T-cell (primary cell): ENCODE measurements around the gene TMEM222. TPM values are rescaled to one million over a fixed set of nuclear protein-coding genes. Genes with fewer than 3 reads are reported as not detected.

Experiments
- ATAC-seq, 4 experiments: fragments of 200-7000 bp in 3 of 4; fragments of 150-1000 bp in 1 of 4; cut with Tn5 transposase; replicated peaks in 1 of 4; 1 replicate in 3 of 4; 2 replicates in 1 of 4; pipeline ENCODE4 v1.10.0; 2021; ENCODE audit warnings: moderate library complexity in 3 of 4, mild to moderate bottlenecking in 2 of 4, moderate number of reproducible peaks in 1 of 4
- CTCF ChIA-PET, 2 donors: fragments of 300-600 bp; sonication (Branson Sonifier 250); formaldehyde crosslinking; loops; one replicate each; lab custom pipeline; 2022; ENCODE audit warnings: antibody characterized with exemption in 2 of 2; lab: Charles Lee
- POLR2A ChIA-PET, 2 donors: fragments of 300-600 bp; sonication (Branson Sonifier 250); formaldehyde crosslinking; loops; one replicate each; lab custom pipeline; 2022; ENCODE audit warnings: antibody characterized with exemption in 2 of 2; lab: Charles Lee
- DNase-seq, 35 experiments: peaks; one replicate each; pipeline versions ENCODE4 v3.0.0 to v3.0.0-alpha.2; 2013 to 2023
- H3K27ac ChIP-seq: one replicate; pipeline ENCODE4 v1.5.1; 2013; ENCODE audit warnings: low read length
- H3K27me3 ChIP-seq, 2 experiments: replicated peaks in 1 of 2; 1 replicate in 1 of 2; 2 replicates in 1 of 2; pipeline versions ENCODE4 v1.6.1 to v1.7.0; 2013; ENCODE audit warnings: low read length in 1 of 2, mixed read lengths in 1 of 2; ENCODE audit not compliant: control insufficient read depth in 2 of 2, insufficient read depth in 2 of 2; ENCODE audit errors: extremely low read depth in 1 of 2
- H3K36me3 ChIP-seq, 2 donors: 1 replicate in 1 of 2; 2 replicates in 1 of 2; pipeline versions ENCODE4 v1.6.1 to v1.7.0; 2013; ENCODE audit warnings: low read length in 1 of 2; ENCODE audit not compliant: control insufficient read depth in 2 of 2, insufficient read depth in 1 of 2; ENCODE audit errors: extremely low read depth in 1 of 2
- H3K4me1 ChIP-seq, 2 experiments: 1 replicate in 1 of 2; 2 replicates in 1 of 2; pipeline versions ENCODE4 v1.6.1 to v1.7.0; 2013; ENCODE audit warnings: low read length in 2 of 2, mixed read lengths in 1 of 2; ENCODE audit not compliant: insufficient read depth in 2 of 2, control insufficient read depth in 1 of 2; ENCODE audit errors: extremely low read depth in 1 of 2
- H3K4me3 ChIP-seq, 2 donors: 1 replicate in 1 of 2; 2 replicates in 1 of 2; pipeline versions ENCODE4 v1.5.1 to v1.7.0; 2013; ENCODE audit warnings: mild to moderate bottlenecking in 2 of 2, low read length in 1 of 2, moderate library complexity in 1 of 2; ENCODE audit not compliant: control insufficient read depth in 1 of 2; ENCODE audit errors: extremely low read depth in 1 of 2
- H3K9me3 ChIP-seq: 2 replicates; pipeline ENCODE4 v1.7.0; 2013
- H3K27ac Mint-ChIP-seq, 2 donors: one replicate each; pipeline ENCODE4 v1.8.0; 2020 to 2021; ENCODE audit warnings: mild to moderate bottlenecking in 2 of 2, mixed read lengths in 2 of 2
- H3K27me3 Mint-ChIP-seq, 2 donors: one replicate each; pipeline ENCODE4 v1.8.0; 2021 to 2022; ENCODE audit warnings: mixed read lengths in 2 of 2
- H3K36me3 Mint-ChIP-seq: one replicate; pipeline ENCODE4 v1.8.0; 2021; ENCODE audit warnings: mixed read lengths
- H3K4me1 Mint-ChIP-seq, 3 donors: one replicate each; pipeline ENCODE4 v1.8.0; 2020 to 2022; ENCODE audit warnings: mixed read lengths in 3 of 3, mild to moderate bottlenecking in 1 of 3
- H3K4me3 Mint-ChIP-seq, 3 donors: one replicate each; pipeline ENCODE4 v1.8.0; 2020 to 2022; ENCODE audit warnings: mild to moderate bottlenecking in 3 of 3, mixed read lengths in 3 of 3, moderate library complexity in 3 of 3
- H3K9me3 Mint-ChIP-seq, 3 donors: one replicate each; pipeline ENCODE4 v1.8.0; 2020 to 2022; ENCODE audit warnings: mixed read lengths in 3 of 3
- WGBS: methylation state at CpG from one replicate; pipeline ENCODE4 v1.1.5; 2013; ENCODE audit warnings: missing lambda C conversion rate; ENCODE audit not compliant: insufficient coverage; 5-methylcytosine and 5-hydroxymethylcytosine counted together
- total RNA-seq, 35 experiments: library from RNA in 6 of 35; stranded (reverse) in 6 of 35; fragments of 120-200 nt in 1 of 35; gene quantifications; one replicate each; pipeline versions ENCODE4 v1.2.1 to v1.2.4 and lab custom pipeline; 2013 to 2026

Gene TMEM222, protein sequence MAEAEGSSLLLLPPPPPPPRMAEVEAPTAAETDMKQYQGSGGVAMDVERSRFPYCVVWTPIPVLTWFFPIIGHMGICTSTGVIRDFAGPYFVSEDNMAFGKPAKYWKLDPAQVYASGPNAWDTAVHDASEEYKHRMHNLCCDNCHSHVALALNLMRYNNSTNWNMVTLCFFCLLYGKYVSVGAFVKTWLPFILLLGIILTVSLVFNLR
- total RNA-seq (10 to 100 TPM; 25.2 to 48.8 (median 43.7) TPM), total RNA-seq (lab: John Stamatoyannopoulos, UW) (25.6 to 60.9 (median 46.5) reads per million in 29 experiments)
- total RNA-seq (2013) = 26.0 TPM

DNA sequence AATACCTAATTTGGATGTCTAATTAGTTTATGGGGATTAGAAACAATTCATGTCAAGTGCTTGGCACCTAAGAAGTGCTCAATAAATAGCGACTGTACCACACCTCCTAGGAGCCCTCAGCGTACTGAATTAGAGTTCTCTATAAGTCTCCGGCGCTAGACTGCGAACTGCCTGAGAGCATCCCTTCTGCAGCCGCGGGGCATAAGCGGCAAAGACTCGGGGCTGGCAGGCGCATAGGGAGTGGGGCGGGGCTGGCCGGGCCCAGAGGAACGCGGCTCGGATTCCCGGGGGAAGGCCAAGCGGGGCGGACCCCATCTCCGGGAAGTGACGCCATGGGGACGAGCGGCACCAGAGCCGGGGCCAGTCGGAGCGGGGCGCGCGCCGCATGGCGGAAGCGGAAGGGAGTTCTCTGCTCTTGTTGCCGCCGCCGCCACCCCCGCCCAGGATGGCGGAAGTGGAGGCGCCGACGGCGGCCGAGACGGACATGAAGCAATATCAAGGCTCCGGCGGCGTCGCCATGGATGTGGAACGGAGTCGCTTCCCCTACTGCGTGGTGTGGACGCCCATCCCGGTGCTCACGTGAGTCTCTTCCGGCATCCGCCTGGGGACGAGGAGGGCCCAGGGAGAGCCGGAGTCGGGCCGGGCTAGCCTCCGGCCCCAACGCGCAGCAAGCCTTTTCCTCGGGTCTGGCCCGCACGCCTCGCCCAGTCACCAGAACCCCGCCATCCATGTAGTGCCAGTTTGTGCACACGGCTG lies at the start of gene TMEM222:
Gene TMEM222, plus strand, starts transcription at position 351 of the 756 bp plus-strand sequence. Its CDS starts 35 bp downstream, at position 386.
- Histone ChIP-seq H3K36me3 (peaks cover 3 to 25% of the 10 kb centered on the region in 2 donors), H3K27me3 (peaks cover 0 to 5% of the 10 kb centered on the region in 2 experiments), H3K4me3 (peak within 1 kb of the TSS; percentile 87 to 96), H3K9me3 (no peaks in the 10 kb centered on the region), H3K4me1 (peaks cover 9 to 41% of the 10 kb centered on the region in 2 experiments), H3K27ac (peak within 1 kb of the TSS; percentile 76)
- Mint-ChIP-seq H3K27me3 (peaks cover 3 to 12% of the 10 kb centered on the region in 2 donors), H3K36me3 (peaks cover 22% of the 10 kb centered on the region), H3K4me3 (peak within 1 kb of the TSS; percentile 91 to 95 (median 92)), H3K27ac (peak within 1 kb of the TSS; percentile 93 to 95), H3K4me1 (peaks cover 53 to 56% (median 53%) of the 10 kb centered on the region in 3 donors), H3K9me3 (no peaks in the 10 kb centered on the region)
- ATAC-seq (peak; percentile 97), DNase-seq (peak; percentile 93 to 98 (median 97))
- ChIA-PET POLR2A (no interaction called here), CTCF (interaction anchor here in 1 of 2 donors (1.5 kb wide), 1 partner anchor 11 kb away, joined by 5 read pairs; no protein-coding TSS in a partner anchor)
- 0% methylated on average over 64 of the region's 67 CpGs for WGBS

DNA sequence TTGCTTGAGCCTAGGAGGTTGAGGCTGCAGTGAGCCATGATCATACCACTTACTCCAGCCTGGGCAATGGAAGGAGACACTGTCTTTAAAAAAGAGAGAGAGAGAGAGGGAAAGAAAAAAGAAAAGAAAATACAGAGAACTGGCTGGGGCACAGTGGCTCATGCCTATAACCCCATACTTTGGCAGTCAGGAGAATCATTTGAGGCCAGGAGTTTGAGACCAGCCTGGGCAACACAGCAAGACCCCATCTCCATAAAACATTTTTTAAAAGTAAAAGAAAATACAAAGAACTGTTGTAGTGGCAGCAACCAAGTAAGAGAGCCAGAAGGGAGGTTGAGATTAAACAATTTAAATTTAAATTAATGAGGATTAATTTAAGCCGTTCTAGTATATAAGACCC lies 47.8 kb upstream of the TMEM222 start:
- Mint-ChIP-seq H3K4me3 (no peak overlapping the region), H3K27me3 (no peaks in the 10 kb centered on the region), H3K9me3 (peaks cover 0 to 3% (median 2%) of the 10 kb centered on the region in 3 donors), H3K27ac (no peak overlapping the region), H3K4me1 (peaks cover 2 to 6% (median 5%) of the 10 kb centered on the region in 3 donors), H3K36me3 (peaks cover 47% of the 10 kb centered on the region)
- POLR2A ChIA-PET = no interaction called here
- Histone ChIP-seq H3K27me3 (no peaks in the 10 kb centered on the region), H3K27ac (no peak overlapping the region), H3K9me3 (peaks cover 2% of the 10 kb centered on the region), H3K4me1 (no peaks in the 10 kb centered on the region), H3K36me3 (peaks cover 7 to 14% of the 10 kb centered on the region in 2 donors), H3K4me3 (no peak overlapping the region)
- ATAC-seq (no peak), DNase-seq (no peak)
- CTCF ChIA-PET = no interaction called here
- WGBS = no CpG with 5 or more reads among the region's 1 CpG

DNA sequence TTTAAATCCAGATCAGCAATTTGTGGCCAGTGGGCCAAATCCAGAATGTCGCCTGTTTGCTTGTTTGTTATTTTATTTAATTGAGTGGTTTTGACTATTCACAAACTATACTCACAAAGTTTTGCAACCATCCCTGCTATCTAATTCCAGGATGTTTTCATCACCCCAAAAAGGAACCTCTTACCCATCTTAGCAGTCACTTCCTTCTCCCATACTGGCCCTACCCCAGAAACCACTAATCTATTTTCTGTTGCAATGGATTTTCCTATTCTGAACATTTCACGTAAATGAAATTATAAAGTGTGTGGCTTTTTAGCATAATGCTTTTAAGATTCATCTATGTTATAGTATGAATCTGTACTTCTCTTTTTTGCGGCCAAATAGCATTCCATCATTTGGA lies 46.3 kb upstream of the TMEM222 start:
- Mint-ChIP-seq H3K36me3 (peaks cover 44% of the 10 kb centered on the region), H3K27ac (no peak overlapping the region), H3K4me3 (no peak overlapping the region), H3K9me3 (peaks cover 0 to 3% (median 2%) of the 10 kb centered on the region in 3 donors), H3K27me3 (no peaks in the 10 kb centered on the region), H3K4me1 (peaks cover 2 to 10% (median 6%) of the 10 kb centered on the region in 3 donors)
- no peaks in the 10 kb centered on the region for H3K4me1 ChIP-seq
- no peak overlapping the region for H3K4me3 ChIP-seq
- no peak overlapping the region for H3K27ac ChIP-seq
- CTCF ChIA-PET = no interaction called here
- POLR2A ChIA-PET = no interaction called here
- no CpG with 5 or more reads among the region's 3 CpGs for WGBS
- DNase-seq (no peak), ATAC-seq (no peak)
- peaks cover 0 to 14% of the 10 kb centered on the region in 2 donors for H3K36me3 ChIP-seq
- H3K27me3 ChIP-seq = no peaks in the 10 kb centered on the region
- peaks cover 2% of the 10 kb centered on the region for H3K9me3 ChIP-seq

DNA sequence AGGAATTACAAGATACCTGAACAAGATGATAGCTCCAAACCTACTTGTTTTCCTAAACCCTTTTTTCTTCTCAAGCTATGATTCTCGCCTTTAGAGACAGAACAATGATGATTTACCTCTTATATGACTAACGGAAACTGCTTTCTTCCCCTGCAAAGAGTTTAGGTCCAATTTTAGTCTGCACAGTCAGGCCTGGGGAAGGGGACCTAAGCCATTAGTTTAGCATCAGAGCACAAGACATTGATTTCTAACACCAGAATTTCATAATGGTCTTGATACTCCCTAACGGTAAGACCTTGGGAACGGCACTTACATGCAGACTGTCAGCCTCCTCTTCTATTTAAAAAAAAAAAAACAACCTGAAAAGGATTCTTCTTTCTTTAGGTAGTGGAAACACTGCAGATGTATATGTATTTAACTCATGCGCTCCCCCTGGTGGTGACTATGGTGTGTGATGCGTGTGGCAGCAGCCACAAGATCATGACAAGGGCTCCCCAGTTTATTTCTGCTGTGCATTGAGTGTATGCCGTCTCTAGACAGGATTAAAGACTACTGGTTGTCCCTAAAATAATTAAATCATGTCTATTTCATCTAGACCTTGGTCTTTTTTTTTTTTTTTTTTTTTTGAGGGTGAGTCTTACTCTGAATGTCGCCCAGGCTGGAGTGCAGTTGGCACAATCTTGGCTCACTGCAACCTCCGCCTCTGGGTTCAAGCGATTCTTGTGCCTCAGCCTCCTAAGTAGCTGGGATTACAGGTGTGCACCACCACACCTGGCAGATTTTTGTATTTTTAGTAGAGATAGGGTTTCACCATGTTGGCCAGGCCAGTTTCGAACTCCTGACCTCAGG lies 37.3 kb upstream of the TMEM222 start:
- Mint-ChIP-seq H3K27me3 (no peaks in the 10 kb centered on the region), H3K36me3 (peaks cover 23% of the 10 kb centered on the region), H3K4me1 (peaks cover 0 to 6% (median 5%) of the 10 kb centered on the region in 3 donors), H3K4me3 (no peak overlapping the region), H3K9me3 (no peaks in the 10 kb centered on the region), H3K27ac (peak overlapping the region in 1 of 2 donors; percentile 28)
- no peaks in the 10 kb centered on the region for H3K9me3 ChIP-seq
- DNase-seq (peak; percentile 72 to 95 (median 86)), ATAC-seq (peak; percentile 85 to 91 (median 88))
- no peak overlapping the region for H3K27ac ChIP-seq
- ChIA-PET CTCF (interaction anchor here (0.5 to 2.1 kb wide), 17 partner anchors 10 to 817 kb away, joined by 3 to 17 read pairs (median 4); no protein-coding TSS in a partner anchor), POLR2A (interaction anchor here in 1 of 2 donors (0.5 to 0.7 kb wide), 3 partner anchors 117 to 378 kb away, joined by 3 to 4 read pairs (median 3); no protein-coding TSS in a partner anchor)
- H3K27me3 ChIP-seq = no peaks in the 10 kb centered on the region
- peaks cover 11 to 29% of the 10 kb centered on the region in 2 donors for H3K36me3 ChIP-seq
- no peak overlapping the region for H3K4me3 ChIP-seq
- H3K4me1 ChIP-seq = peaks cover 0 to 2% of the 10 kb centered on the region in 2 experiments
- 58% methylated on average over 5 of the region's 11 CpGs for WGBS

DNA sequence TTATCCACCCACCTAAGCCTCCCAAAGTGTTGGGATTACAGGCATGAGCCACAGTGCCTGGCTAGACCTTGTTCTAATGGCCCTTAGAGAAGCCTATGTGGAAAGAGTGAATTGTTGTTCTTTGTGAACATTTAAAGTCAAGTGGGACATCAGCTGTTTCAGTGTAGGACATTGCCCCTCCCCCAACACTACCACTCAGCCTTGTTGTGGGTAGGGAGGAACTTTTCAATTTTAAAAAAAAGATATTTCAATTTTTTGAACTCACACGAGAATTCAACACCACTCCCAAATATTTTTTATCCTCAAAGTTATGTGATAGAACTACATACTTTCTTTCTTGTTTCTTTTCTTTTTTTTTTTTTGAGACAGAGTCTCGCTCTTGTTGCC lies 36.7 kb upstream of the TMEM222 start:
- Histone ChIP-seq H3K36me3 (peaks cover 11 to 33% of the 10 kb centered on the region in 2 donors), H3K4me1 (peaks cover 0 to 2% of the 10 kb centered on the region in 2 experiments), H3K27me3 (no peaks in the 10 kb centered on the region), H3K9me3 (no peaks in the 10 kb centered on the region), H3K4me3 (no peak overlapping the region), H3K27ac (no peak overlapping the region)
- ATAC-seq = no peak
- H3K27me3 Mint-ChIP-seq = no peaks in the 10 kb centered on the region
- peaks cover 0 to 6% (median 0%) of the 10 kb centered on the region in 3 donors for H3K4me1 Mint-ChIP-seq
- no CpG with 5 or more reads among the region's 2 CpGs for WGBS
- CTCF ChIA-PET = interaction anchor here (0.5 to 0.9 kb wide), 11 partner anchors 29 to 817 kb away, joined by 3 to 4 read pairs (median 3); no protein-coding TSS in a partner anchor
- H3K4me3 Mint-ChIP-seq = no peak overlapping the region
- no peak for DNase-seq
- POLR2A ChIA-PET = interaction anchor here in 1 of 2 donors (0.8 kb wide), 1 partner anchor 9 kb away, joined by 3 read pairs; no protein-coding TSS in a partner anchor
- no peaks in the 10 kb centered on the region for H3K9me3 Mint-ChIP-seq
- peaks cover 26% of the 10 kb centered on the region for H3K36me3 Mint-ChIP-seq
- no peak overlapping the region for H3K27ac Mint-ChIP-seq
